Femur (tissue), 1 donor: ENCODE data around the gene PLEKHB1.

ENCODE experiments used
- DNase-seq: peaks from one replicate; pipeline ENCODE4 v3.0.0-alpha.2; 2017

Gene PLEKHB1

GRCh38 chr11:73693899-73694525 lies 47.6 kb downstream of the PLEKHB1 start:
- DNase-seq, result no peak

- no peak for DNase-seq
These were observed 58.7 kb downstream of the PLEKHB1 start for GRCh38 chr11:73705053-73705452.

- DNase-seq, result no peak
These were observed 64.6 kb downstream of the PLEKHB1 start for GRCh38 chr11:73710964-73711363.
